Measurements from ENCODE around the gene ATXN2. TPM values are rescaled to one million over a fixed set of nuclear protein-coding genes. Genes with fewer than 3 reads are reported as not detected.

ATXN2 gene
- total RNA-seq, 1 experiment from 2014 or later = 22.7 TPM

DNA sequence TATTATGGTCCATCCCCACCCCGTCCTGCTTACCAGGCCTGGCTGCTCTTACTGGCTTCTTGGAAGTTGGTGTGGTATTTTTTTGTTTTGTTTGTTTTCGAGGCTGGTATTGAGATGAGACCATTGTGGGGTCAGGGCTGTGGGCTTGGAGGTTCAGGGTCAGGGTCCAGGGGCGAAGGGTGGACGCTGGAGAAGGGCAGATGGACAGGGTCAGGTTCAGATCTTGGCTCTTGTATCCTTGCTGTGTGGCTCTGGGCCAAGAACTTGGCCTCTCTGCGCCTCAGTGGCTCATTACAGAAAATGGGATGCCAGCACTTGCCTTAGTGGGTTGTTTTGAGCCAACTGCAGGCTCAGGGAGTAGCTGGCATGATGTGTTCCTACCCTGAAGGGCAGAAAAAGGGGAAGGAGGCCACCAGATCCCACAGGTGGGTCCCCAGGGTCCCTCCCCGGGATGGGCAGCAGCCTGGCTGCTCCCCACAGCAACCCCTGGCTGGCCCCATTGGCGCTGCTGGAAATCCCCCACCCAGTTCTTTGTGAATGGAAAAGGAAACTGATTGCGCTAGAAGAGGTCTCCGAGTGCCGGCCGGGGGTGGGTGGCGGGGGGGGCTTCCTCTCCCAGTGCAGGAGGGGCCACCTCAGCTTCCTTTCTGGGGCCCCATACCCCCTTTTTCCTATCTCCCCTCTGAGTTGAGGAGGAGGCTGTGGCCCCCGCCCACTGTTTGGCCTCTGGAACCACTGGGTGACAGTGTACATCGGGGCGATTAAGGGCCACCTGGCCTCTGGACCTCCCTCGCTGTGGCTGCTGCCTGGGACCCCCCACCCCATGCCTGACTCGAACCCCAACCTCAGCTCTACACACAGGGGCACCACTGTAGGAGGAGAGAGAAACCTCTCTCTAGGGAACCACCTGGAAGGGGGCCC lies 168.4 kb downstream of the ATXN2 start:
- in situ Hi-C loops (cut with HindIII; ENCODE audit: low sequenced_read_pairs) = no loop called here
- no peak for DNase-seq (ENCODE audit: low spot score)

DNA sequence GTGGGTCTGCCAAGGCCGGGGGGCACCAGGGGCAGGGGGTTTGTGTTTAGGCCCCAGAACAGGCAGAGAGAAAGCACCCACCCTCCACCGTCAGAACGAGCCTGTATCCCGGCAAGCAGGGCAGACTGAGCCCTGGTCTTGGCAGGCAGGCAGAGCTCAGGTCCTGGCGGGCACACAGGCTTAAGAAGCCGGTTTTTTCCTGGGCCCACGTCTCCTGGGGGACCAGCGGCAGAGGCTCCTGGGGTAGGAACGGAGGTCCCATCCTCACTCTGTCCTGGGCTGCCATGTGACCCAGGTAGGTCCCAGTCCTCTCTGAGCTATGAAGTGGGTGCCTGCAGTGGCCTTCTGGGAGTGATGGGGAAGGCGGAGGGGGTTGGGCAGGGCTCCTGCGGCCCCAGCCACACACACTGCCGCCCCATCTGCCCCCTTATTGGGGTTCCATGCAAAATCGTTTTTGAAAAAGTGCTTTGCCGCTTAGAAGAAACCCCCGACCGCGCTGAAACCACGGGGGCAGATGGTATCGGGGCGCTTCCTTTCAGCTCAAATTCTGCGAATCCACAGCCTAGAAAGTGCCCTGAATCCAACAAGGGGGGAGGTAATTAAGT lies 169.2 kb downstream of the ATXN2 start:
- in situ Hi-C loops (cut with HindIII; ENCODE audit: low sequenced_read_pairs) = no loop called here
- DNase-seq (ENCODE audit: low spot score) = no peak

GRCh38 chr12:111428728-111429175 lies 170.4 kb downstream of the ATXN2 start:
- in situ Hi-C loops (cut with HindIII; ENCODE audit: low sequenced_read_pairs) = no loop called here
- no peak for DNase-seq (ENCODE audit: low spot score)

- DNase-seq (ENCODE audit: low spot score) = no peak
- in situ Hi-C loops (cut with HindIII; ENCODE audit: low sequenced_read_pairs) = no loop called here
These were observed 170.9 kb downstream of the ATXN2 start for GRCh38 chr12:111428081-111428727.

- DNase-seq (ENCODE audit: low spot score) = no peak
- in situ Hi-C loops (cut with HindIII; ENCODE audit: low sequenced_read_pairs) = no loop called here
These were observed 171.6 kb downstream of the ATXN2 start for GRCh38 chr12:111427417-111428074.

- no peak for DNase-seq (ENCODE audit: low spot score)
- in situ Hi-C loops (cut with HindIII; ENCODE audit: low sequenced_read_pairs) = no loop called here
These were observed 172.6 kb downstream of the ATXN2 start for GRCh38 chr12:111426344-111427185.

GRCh38 chr12:111425655-111426054 lies 173.5 kb downstream of the ATXN2 start:
- DNase-seq (ENCODE audit: low spot score) = no peak
- in situ Hi-C loops (cut with HindIII; ENCODE audit: low sequenced_read_pairs) = no loop called here

GRCh38 chr12:111424793-111425251 lies 174.3 kb downstream of the ATXN2 start:
- in situ Hi-C loops (cut with HindIII; ENCODE audit: low sequenced_read_pairs) = no loop called here
- DNase-seq (ENCODE audit: low spot score) = no peak

DNA sequence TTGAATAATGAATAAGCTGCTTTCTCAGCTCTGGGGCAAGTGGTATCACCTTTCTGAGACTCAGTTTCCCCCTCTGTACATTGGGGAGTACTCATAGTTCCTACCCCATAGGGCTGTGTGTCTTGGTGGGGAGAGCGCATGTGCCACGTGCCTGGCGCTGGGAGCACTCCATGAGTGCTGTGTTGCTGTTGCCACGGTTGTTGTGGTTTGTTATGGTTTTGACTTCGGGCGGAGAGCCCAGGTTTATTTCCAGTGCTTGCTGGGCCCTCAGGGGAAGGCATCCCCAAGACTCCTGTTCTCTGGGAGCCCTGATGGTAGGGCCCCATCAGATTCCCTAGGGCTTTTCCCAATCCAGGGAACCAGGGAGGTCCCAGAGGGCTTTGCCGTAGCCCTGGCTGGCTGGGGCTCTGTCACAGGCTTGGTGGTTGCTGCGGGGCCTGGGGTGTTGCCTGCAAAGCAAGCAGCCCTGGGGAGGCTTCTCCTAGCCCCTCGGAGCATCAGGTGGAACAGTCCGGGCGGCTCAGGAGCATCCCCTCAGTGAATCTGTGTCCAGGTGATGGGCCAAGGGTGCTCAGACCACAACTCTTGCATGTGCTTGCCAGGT lies 174.8 kb downstream of the ATXN2 start:
- in situ Hi-C loops (cut with HindIII; ENCODE audit: low sequenced_read_pairs) = no loop called here
- no peak for DNase-seq (ENCODE audit: low spot score)

DNA sequence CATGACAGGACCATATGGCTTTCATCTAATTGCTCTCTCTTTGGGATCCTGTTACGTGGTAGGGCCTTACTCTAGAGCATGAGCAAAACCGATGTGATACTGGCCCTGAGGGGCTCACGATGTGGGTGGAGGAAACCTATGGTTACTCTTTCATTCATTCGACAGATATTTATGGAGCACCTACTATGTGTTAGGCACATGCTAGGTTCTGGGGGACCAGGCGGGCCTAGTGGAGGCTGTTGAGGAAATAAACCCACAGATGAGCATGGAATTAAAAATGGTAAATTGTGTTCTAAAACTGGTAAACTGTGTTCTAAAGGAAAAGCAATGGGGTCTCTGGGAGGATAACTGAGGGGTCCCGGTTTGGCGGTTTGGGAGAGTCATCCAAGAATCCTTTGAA lies 178.6 kb downstream of the ATXN2 start:
- in situ Hi-C loops (cut with HindIII; ENCODE audit: low sequenced_read_pairs) = no loop called here
- DNase-seq (ENCODE audit: low spot score) = no peak

- DNase-seq (ENCODE audit: low spot score) = no peak
- in situ Hi-C loops (cut with HindIII; ENCODE audit: low sequenced_read_pairs) = no loop called here
These were observed 179.3 kb downstream of the ATXN2 start for GRCh38 chr12:111419784-111420183.

DNA sequence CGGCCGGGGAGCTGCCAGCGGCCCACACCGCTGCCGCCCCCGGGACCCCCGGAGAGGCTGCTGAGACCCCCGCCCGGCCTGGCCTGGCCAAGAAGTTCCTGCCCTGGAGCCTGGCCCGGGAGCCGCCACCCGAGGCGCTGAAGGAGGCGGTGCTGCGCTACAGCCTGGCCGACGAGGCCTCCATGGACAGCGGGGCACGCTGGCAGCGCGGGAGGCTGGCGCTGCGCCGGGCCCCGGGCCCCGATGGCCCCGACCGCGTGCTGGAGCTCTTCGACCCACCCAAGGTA lies 180.6 kb downstream of the ATXN2 start:
- no peak for DNase-seq (ENCODE audit: low spot score)
- in situ Hi-C loops (cut with HindIII; ENCODE audit: low sequenced_read_pairs) = no loop called here

GRCh38 chr12:111417784-111418593 lies 181.1 kb downstream of the ATXN2 start:
- in situ Hi-C loops (cut with HindIII; ENCODE audit: low sequenced_read_pairs) = no loop called here
- no peak for DNase-seq (ENCODE audit: low spot score)

- in situ Hi-C loops (cut with HindIII; ENCODE audit: low sequenced_read_pairs) = no loop called here
- DNase-seq (ENCODE audit: low spot score) = no peak
These were observed 181.8 kb downstream of the ATXN2 start for GRCh38 chr12:111417290-111417689.

DNA sequence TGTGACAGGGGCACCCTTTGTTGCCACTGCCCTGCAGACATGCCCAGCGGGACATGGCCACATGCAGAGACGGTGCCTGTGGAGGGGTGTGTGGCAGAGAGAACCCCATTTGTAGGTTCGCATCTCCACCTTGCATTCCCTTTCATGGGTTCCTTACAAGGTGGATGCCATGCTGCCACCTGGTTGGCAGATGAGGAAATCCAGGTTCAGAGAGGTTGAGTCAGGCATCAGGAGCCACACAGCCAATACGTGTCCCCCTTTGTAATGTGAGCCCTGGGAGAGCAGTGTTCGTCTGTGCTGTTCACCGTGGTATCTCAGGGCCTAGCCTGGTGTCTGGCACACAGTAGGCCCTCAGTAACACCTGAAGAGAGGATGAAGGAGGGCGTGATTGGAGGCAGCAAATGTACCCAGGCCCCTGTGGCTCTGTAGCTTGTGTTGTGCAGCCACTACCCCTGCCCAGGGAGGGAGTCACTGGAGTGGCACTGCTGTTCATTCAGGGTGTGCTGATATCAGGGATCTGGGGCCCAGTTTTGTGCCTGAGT lies 184.3 kb downstream of the ATXN2 start:
- DNase-seq (ENCODE audit: low spot score) = no peak
- in situ Hi-C loops (cut with HindIII; ENCODE audit: low sequenced_read_pairs) = no loop called here

DNA sequence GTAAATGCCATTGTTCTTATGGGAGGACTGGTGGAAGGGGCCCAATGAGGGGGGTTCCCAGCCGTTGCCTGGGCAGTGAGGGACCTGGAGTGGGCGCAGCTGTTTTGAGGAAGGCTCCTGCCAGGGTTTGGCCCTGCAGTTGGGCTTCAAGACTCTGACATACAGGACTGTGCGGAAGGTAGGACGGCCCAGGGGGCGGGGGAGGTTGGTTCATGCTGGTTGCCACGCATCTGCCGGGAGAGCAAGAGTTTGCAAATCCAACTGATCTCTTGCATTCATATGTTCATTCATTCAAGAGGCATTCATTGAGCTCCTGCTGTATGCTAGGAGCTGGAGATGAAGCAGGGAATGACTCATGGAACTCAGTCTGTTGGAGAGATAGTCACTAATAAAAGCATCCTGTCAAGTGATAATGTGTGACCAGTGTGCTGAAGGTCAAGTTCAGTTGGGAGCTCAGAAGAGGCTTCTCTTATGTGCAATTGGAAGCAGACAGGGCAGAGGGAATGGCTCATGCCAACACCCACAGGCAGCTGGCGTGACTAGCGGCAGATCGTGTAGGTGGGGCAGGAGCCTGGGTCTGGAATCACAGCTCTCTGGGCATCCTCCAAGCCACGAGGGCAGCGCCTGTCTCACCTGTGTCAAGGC lies 185.6 kb downstream of the ATXN2 start:
- DNase-seq (ENCODE audit: low spot score) = no peak

GRCh38 chr12:111412830-111413441 lies 186.2 kb downstream of the ATXN2 start:
- in situ Hi-C loops (cut with HindIII; ENCODE audit: low sequenced_read_pairs) = no loop called here
- DNase-seq (ENCODE audit: low spot score) = no peak

More for the DNA sequence above, 185.6 kb downstream of the ATXN2 start:
- in situ Hi-C loops (cut with HindIII; ENCODE audit: low sequenced_read_pairs) = no loop called here

All from G401 (cell line).